ENCODE results near the gene STARD3NL. TPM values are rescaled to one million over a fixed set of nuclear protein-coding genes. Genes with fewer than 3 reads are reported as not detected.

STARD3NL gene
- total and polyA plus RNA-seq, 2 of the 4 experiments (the other 2 are of a cell fraction): 51.6 to 69.7 TPM

DNA sequence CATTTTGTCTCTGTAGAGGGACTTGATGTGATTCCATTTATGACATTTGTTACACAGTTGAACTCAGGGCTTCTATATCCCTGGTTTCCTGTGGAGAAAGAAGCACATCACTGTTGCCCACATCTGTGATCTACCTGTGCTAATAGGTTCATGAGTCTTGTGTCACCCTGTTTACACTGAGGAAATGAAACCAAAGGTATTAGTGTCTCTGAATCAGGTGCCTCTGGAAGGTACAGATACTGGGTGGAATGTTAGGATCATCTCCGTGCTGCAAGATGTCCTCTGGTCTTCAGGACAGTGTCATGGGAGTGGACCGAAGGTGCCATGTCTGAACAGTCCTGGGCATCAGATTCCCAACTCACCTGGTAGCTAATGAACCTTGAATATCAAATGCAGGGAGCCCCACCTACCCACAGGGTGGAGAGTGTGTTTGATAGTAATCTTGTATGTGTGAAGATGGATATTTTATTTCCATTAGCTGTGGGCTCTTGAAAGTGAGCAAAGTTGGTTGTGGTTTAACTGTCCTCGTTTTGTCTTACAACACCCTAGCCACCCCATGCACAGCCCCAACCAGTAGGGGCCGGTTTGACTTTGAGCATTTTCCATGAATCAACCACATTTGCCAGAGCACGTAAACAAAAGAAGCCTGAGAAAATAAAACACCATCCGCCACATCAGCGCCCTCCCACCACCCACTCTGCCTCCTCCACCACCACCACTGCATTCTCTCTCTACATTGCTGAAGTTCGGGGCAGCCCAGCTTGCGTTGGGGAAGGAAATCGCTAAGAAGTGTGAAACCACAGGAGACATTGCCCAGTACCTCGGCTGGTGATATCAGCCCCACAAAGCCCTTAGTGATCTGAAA is 54.7 kb downstream of the STARD3NL start:
- Histone ChIP-seq H3K9me1 (ENCODE audit: insufficient read depth, low read length) (no peaks in the 10 kb centered on the region), H3K27ac (ENCODE audit: insufficient read depth, low read length) (no peak overlapping the region), H2AK5ac (ENCODE audit: low read depth, low read length) (no peak overlapping the region), H3K4me3 (ENCODE audit: insufficient read depth, low read depth, low read length) (no peak overlapping the region), H3K23ac (ENCODE audit: low read depth, low read length) (no peak overlapping the region), H3K56ac (ENCODE audit: extremely low read depth, insufficient read depth, low read length) (no peak overlapping the region), H3K4me1 (ENCODE audit: control insufficient read depth, insufficient read depth, low read length) (peaks cover 2% of the 10 kb centered on the region), H2BK20ac (ENCODE audit: low read depth, low read length) (no peak overlapping the region), H2BK120ac (ENCODE audit: low read depth, low read length) (no peak overlapping the region), H3K18ac (ENCODE audit: low read depth, low read length) (no peak overlapping the region), H3K27me3 (ENCODE audit: control insufficient read depth, insufficient read depth, low read length) (peaks cover 2% of the 10 kb centered on the region; the same call in 1 of the 2 replicates), H3K14ac (replicated peaks; ENCODE audit: low read depth, low read length) (no peak overlapping the region), H2AK9ac (replicated peaks; ENCODE audit: low read depth, low read length, poor library complexity) (no peak overlapping the region), H3K36me3 (ENCODE audit: control insufficient read depth, insufficient read depth, low read length) (peaks cover 15% of the 10 kb centered on the region), H4K91ac (ENCODE audit: insufficient read depth, low read depth, low read length) (no peak overlapping the region), H4K8ac (ENCODE audit: low read depth in 2 of 2, low read length in 2 of 2) (no peak overlapping the region), H4K5ac (ENCODE audit: low read depth, low read length) (no peak overlapping the region), H3K4ac (ENCODE audit: low read depth, low read length) (no peak overlapping the region), H2AFZ (replicated peaks; ENCODE audit: low read length, poor library complexity) (no peak overlapping the region), H3K9me3 (ENCODE audit: control insufficient read depth, insufficient read depth, low read length) (no peaks in the 10 kb centered on the region), H3K79me1 (ENCODE audit: low read depth in 1 of 2, low read length in 2 of 2) (no peaks in the 10 kb centered on the region), H3K4me2 (ENCODE audit: low read depth, low read length) (no peak overlapping the region), H3K9ac (ENCODE audit: low read depth, low read length) (no peak overlapping the region), H2BK15ac (ENCODE audit: low read depth, low read length) (no peak overlapping the region), H2BK5ac (ENCODE audit: low read depth, low read length, poor library complexity, severe bottlenecking) (no peak overlapping the region), H4K20me1 (ENCODE audit: insufficient read depth, low read length) (no peaks in the 10 kb centered on the region)
- intact Hi-C loops (cut with micrococcal nuclease) (no loop called here), in situ Hi-C loops (cut with MboI; ENCODE audit: low sequenced_read_pairs) (no loop called here), dilution Hi-C loops (cut with HindIII; ENCODE audit: low sequenced_read_pairs, unreplicated experiment) (no loop called here)
- ChIA-PET POLR2A (ENCODE audit: unreplicated experiment) (no interaction called here), CTCF (interaction anchor here (0.6 to 1.1 kb wide), 2 partner anchors 17 to 24 kb away, joined by 3 to 4 read pairs; no protein-coding TSS in a partner anchor)
- peak; percentile 10 for DNase-seq
- WGBS, 2 experiments (ENCODE audit: extremely low coverage in 2 of 2, insufficient read length in 1 of 2): 80% methylated on average over 1 of the region's 11 CpGs; no CpG with 5 or more reads in 1 of the 2 experiments
- BruUV-seq (replicated peaks): no TSS peak
- TF ChIP-seq MXI1 (IDR thresholded peaks at IDR 0.05; ENCODE audit: borderline replicate concordance, low read depth, low read length) (no peak), POLR2A (IDR thresholded peaks at IDR 0.05; ENCODE audit: low read depth, low read length) (no peak), FOS (IDR thresholded peaks at IDR 0.05; ENCODE audit: low read depth, low read length) (no peak), MAZ (IDR thresholded peaks at IDR 0.05; ENCODE audit: borderline replicate concordance, low read depth, low read length) (no peak), SMC3 (IDR thresholded peaks at IDR 0.05; ENCODE audit: low read depth, low read length) (no peak), RFX5 (IDR thresholded peaks at IDR 0.05; ENCODE audit: low read depth, low read length) (no peak)
- TF ChIP-seq, protein P1, sequence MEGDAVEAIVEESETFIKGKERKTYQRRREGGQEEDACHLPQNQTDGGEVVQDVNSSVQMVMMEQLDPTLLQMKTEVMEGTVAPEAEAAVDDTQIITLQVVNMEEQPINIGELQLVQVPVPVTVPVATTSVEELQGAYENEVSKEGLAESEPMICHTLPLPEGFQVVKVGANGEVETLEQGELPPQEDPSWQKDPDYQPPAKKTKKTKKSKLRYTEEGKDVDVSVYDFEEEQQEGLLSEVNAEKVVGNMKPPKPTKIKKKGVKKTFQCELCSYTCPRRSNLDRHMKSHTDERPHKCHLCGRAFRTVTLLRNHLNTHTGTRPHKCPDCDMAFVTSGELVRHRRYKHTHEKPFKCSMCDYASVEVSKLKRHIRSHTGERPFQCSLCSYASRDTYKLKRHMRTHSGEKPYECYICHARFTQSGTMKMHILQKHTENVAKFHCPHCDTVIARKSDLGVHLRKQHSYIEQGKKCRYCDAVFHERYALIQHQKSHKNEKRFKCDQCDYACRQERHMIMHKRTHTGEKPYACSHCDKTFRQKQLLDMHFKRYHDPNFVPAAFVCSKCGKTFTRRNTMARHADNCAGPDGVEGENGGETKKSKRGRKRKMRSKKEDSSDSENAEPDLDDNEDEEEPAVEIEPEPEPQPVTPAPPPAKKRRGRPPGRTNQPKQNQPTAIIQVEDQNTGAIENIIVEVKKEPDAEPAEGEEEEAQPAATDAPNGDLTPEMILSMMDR (conservative IDR thresholded peaks at IDR 0.05; ENCODE audit: low read depth, low read length): no peak
- ATAC-seq (ENCODE audit: low read depth): no peak; the same call in 1 of the 2 replicates

Measured in IMR-90 (cell line).